Measurements from ENCODE around the gene CPT1A.

- TF ChIP-seq MAX (IDR thresholded peaks at IDR 0.05; ENCODE audit: low read depth, low read length) (0 out of 2 replicates have a peak, but pooled peaks have one; percentile 13), POLR2A (IDR thresholded peaks at IDR 0.05; ENCODE audit: extremely low read depth, insufficient read length) (no peak), CTCF (IDR thresholded peaks at IDR 0.05; ENCODE audit: low read depth, low read length) (peak; percentile 32)
Measured at GRCh38 chr11:68825571-68825970, 16.1 kb downstream of the CPT1A start.
